HEK293T (cell line): Measurements from ENCODE around the gene CDH4.

Source experiments
- FOXA1 ChIP-seq: fragments of 450-650 bp; IDR thresholded peaks from 2 replicates; pipeline ENCODE4 v1.6.1; 2016; ENCODE audit warnings: mild to moderate bottlenecking
- FOXK2 ChIP-seq: fragments of 450-650 bp; IDR thresholded peaks from 2 replicates; pipeline ENCODE4 v1.6.1; 2016; ENCODE audit warnings: mild to moderate bottlenecking
- FOXM1 ChIP-seq: fragments of 450-650 bp; IDR thresholded peaks from 2 replicates; pipeline ENCODE4 v1.6.1; 2017; ENCODE audit warnings: mild to moderate bottlenecking, borderline replicate concordance

DNA sequence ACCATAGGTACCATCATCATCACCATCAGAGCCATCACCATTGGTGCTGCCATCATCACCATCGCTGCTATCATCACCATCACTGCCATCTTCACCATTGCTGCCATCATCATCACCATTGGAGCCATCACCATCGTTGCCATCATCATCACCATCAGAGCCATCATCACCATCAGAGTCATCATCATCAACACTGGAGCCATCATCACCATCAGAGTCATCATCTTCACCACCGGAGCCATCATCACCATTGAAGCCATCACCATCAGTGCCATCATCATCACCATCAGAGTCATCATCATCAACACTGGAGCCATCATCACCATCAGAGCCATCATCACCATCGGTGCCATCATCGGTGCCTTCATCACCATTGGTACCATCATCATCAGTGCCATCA, 474.9 kb downstream of the CDH4 start:
- TF ChIP-seq FOXA1 (no peak), FOXM1 (no peak), FOXK2 (no peak)
